HG03571 (cell line): ENCODE results near the gene ZNF586.
A peak's percentile ranks its signal among the peaks of the same experiment; 100 is the strongest.
"Not testable (repeated sequence)": the region's sequence is repeated elsewhere in the genome, so short reads cannot be mapped to it uniquely, and the experiment has no call there.

ENCODE experiments used
- ATAC-seq: cut with Tn5 transposase; IDR thresholded peaks from one replicate; pipeline ENCODE4 v1.9.1; 2021; ENCODE audit not compliant: unreplicated experiment

ZNF586 gene

DNA sequence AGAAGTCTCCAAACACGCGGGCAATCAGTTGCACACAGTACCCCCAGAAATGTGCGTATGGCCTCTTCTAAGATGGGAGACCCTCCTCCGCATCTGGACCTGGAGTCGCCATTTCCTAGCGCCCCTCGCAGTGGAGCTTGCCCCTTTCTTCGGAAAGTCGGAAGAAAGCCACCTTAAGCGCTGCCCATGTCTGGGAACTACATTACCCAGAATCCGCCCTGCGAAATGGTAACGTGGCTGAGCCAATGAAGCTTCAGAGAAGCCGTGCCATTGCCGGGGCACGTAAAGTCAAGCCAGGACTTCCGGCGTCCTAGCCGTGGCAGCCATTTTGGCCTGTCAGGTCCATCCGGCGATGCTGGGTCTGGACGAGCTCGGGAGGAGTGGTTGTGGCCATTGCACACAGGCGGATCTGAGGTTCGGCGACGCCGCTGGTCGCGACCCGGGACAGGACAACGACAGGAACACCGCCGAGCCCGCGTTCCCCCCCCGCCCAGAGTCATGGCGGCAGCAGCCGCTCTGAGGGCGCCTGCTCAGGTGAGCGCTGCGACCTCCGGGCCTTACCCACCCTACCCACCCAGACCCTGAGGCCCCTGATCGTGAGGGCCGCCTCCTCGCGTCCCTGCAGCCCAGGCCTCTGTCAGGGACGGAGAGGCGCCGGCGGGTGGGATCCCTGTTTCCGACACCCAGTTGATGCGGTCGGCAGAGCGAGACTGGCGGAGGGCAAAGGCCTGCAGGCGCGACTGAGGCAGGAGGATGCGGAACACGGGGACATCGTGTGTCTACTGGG, at the start of gene ZNF586:
Gene ZNF586, plus strand, starts transcription at position 332 of the 787 bp plus-strand sequence. Its CDS starts 167 bp downstream, at position 499.
- ATAC-seq, result peak; percentile 92

- no peak for ATAC-seq
These were observed 49.5 kb upstream of the ZNF586 start for GRCh38 chr19:57719901-57720519.

DNA sequence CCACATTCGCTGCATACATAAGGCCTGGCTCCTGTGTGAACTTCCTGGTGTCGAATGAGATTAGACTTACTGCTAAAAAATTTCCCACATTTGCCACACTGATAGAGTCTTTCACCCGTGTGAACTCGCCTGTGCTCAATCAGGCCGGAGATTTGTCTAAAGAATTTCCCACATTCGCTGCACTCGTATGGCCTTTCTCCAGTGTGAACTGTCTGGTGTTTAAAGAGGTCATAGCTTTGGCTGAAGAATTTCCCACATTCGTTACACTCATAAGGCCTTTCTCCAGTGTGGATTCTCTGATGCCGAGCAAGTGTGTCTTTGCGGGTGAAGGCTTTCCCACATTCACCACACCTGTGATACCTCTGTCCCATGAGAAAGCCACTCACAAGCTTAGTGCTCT, 48.6 kb upstream of the ZNF586 start:
- ATAC-seq, result no peak

DNA sequence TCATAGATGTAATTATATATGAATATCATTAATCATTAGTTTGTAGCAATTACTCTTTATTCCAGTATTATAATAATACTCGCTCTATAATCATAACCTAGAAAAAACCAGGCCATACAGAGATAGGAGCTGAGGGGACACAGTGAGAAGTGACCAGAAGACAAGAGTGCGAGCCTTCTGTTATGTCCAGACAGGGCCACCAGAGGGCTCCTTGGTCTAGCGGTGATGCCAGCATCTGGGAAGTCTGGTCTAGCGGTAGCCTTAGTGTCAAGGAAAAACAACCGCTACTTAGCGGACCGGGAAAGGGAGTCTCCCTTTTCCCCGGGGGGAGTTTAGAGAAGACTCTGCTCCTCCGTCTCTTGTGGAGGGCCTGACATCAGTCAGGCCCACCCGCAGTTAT, 31.2 kb upstream of the ZNF586 start:
- not testable (repeated sequence) for ATAC-seq

- not testable (repeated sequence) for ATAC-seq
These were observed 30.7 kb upstream of the ZNF586 start for GRCh38 chr19:57738770-57739169.

- peak; percentile 95 for ATAC-seq
These were observed 22.6 kb upstream of the ZNF586 start, which contains the start of gene ZNF776 for GRCh38 chr19:57746580-57747471. TSS of gene ZNF776 (plus strand) at chr19:57746815. CDS start at chr19:57747059, 244 bp downstream.

DNA sequence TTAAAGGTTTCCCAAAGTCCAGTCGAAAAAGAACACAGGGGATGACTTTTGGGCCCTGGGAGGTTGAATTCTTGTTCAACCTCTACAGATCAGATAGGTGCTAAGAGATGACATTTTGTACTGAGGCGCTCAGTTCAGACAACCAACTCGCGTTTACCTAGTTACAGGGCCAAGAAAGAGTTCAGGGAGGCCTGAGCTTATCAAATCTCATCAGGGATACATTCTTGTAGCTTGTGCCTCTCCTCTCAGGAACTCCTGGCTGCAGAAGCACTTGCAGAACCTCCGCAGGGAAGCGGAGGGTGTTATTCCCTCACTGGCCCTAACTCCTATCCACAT, 22.0 kb upstream of the ZNF586 start:
- no peak for ATAC-seq

DNA sequence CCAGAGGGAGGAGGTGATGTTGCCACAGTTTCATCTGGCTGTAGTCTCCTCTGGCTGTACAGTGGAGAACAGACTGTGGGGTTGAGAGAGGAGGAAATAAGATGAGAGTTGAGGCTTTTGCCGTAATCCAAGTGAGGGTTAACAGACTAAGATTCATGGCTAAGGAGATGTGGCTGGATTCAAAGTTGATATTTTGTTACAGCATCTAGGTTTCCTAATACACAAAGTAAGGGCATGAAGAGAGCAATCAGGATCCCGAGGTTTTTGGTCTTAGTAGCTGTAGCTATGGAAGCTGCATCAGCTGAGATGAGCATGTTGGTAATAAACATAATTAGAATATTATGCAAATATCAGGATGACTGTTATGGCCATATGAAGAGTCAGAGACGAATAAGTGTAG, 21.4 kb upstream of the ZNF586 start:
- no peak for ATAC-seq

DNA sequence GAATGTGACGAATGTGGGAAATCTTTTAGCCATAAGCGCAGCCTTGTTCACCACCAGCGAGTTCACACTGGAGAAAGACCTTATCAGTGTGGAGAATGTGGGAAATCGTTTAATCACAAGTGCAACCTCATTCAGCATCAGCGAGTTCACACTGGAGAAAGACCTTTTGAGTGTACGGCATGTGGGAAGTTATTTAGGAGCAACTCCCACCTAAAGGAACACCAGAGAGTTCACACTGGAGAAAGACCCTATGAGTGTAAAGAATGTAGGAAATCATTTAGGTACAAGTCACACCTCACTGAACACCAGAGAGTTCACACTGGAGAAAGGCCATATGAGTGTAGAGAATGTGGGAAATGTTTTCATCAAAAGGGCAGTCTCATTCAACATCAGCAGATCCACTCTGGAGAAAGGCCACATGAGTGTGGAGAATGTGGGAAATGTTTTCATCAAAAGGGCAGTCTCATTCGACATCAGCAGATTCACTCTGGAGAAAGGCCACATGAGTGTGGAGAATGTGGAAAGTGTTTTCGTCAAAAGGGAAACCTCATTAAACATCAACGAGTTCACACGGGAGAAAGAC, 15.3 kb upstream of the ZNF586 start:
- ATAC-seq, result no peak

- no peak for ATAC-seq
These were observed 14.4 kb upstream of the ZNF586 start for GRCh38 chr19:57755031-57755430.

- ATAC-seq, result no peak
These were observed 11.5 kb upstream of the ZNF586 start for GRCh38 chr19:57757941-57758340.

DNA sequence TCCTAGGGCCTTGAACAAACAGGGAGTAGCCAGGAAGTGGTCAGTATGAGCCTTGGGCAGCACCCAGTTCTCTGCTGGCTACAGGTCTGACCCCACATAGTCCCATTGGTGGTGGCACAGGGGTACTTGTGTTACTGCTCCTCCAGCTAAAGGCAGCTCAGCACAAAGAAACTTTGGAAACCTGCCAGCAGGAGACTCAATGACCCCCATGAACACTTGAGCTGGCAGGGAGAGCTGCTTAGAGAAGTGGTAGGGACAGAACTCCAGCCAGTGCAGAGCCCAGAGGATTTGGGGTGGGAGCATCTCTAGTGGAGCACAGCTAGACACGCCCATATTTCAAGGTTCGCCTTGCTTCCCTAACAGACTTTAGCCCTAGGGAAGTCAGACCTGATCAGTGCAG, 10.4 kb upstream of the ZNF586 start:
- no peak for ATAC-seq

DNA sequence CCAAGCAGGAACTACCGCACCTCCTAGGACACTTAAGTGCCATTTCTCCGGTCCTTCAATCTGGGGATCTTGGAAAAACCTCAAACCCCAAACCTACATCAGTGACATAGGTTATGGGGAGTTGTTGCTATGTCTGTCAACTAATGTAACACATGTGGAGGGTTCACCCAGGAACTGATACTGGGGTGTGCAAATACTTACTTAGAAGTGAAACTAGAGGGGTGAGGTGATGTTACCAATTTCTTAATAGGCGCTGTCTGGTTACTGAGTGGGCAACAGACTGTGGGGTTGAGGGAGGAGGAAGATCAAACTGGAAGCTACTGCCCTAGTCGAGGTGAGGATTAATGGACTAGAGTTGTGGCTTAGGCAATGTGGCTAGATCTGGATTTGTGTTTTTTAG, 1.9 kb downstream of the ZNF586 start:
- ATAC-seq, result no peak

- ATAC-seq, result no peak
These were observed 4.0 kb downstream of the ZNF586 start for GRCh38 chr19:57773488-57773887.

- no peak for ATAC-seq
These were observed 7.4 kb downstream of the ZNF586 start for GRCh38 chr19:57776764-57777296.

DNA sequence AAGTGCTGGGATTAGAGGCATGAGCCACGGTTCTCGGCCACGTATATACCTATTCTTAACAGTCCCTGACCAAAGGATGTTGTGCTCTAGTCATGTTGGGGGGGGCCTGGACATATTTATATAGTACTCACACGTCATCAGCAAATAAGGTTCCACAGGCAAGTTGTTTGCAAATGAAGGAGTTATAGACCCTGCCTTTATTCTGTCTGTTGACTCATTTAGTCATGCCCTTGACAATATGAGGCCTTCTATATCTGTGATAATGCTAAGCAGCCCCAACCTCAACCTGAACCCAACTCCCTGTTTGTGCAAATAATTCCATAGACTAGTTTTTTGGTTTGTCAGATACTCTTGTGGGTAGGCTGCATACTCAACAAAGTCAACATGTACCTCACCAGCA, 8.9 kb downstream of the ZNF586 start:
- ATAC-seq, result no peak

- no peak for ATAC-seq
These were observed 9.9 kb downstream of the ZNF586 start for GRCh38 chr19:57779220-57779845.

GRCh38 chr19:57786286-57786685, 16.8 kb downstream of the ZNF586 start:
- no peak for ATAC-seq

DNA sequence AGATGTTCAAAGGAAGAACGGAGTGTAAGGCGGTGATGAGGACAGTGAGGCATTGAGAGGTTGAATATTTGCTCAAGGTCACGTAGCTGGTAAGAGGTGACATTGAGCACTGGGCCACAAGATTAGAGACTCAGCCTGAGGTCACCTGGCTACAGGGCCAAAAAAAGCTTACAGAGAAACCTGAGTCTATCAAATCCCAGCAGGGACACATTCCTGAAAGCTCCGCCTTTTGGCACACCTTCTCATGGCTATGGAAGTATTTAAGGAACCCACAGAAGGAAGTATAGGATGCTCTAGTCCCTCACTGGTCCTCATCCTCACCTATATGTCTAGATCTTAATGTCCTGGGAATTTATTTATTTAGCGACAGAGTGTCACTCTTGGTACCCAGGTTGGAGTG, 17.4 kb downstream of the ZNF586 start:
- ATAC-seq, result no peak

- ATAC-seq, result no peak
These were observed 18.7 kb downstream of the ZNF586 start for GRCh38 chr19:57788114-57788692.
